ENCODE measurements around the gene UNC13A. TPM values are rescaled to one million over a fixed set of nuclear protein-coding genes. Genes with fewer than 3 reads are reported as not detected.

Gene UNC13A
- total and polyA plus RNA-seq, 7 donors, result under 0.01 to 0.83 (median 0.60) TPM

GRCh38 chr19:17625043-17625442 lies 63.1 kb downstream of the UNC13A start:
- intact Hi-C loops (cut with DNase I), result no loop called here
- DNase-seq, result no peak
- H3K4me3 ChIP-seq, result no peak overlapping the region
- TF ChIP-seq CTCF (IDR thresholded peaks at IDR 0.05) (no peak), POLR2AphosphoS5 (IDR thresholded peaks at IDR 0.05) (no peak), POLR2A (IDR thresholded peaks at IDR 0.05) (no peak), EP300 (IDR thresholded peaks at IDR 0.05) (no peak)
- no peak overlapping the region for H3K27ac ChIP-seq
- no peaks in the 10 kb centered on the region for H3K36me3 ChIP-seq
- no peaks in the 10 kb centered on the region for H3K4me1 ChIP-seq
- H3K9me3 ChIP-seq, result peaks cover 0 to 8% (median 2%) of the 10 kb centered on the region in 4 donors
- 87 to 96% methylated on average over 1 of the region's 1 CpG for WGBS, 2 donors
- peaks cover 0 to 4% (median 0%) of the 10 kb centered on the region in 3 donors for H3K27me3 ChIP-seq

- peaks cover 0 to 8% (median 2%) of the 10 kb centered on the region in 4 donors for H3K9me3 ChIP-seq
- no peak overlapping the region for H3K27ac ChIP-seq
- no peaks in the 10 kb centered on the region for H3K4me1 ChIP-seq
- TF ChIP-seq EP300 (IDR thresholded peaks at IDR 0.05), result no peak
- no peak for TF ChIP-seq POLR2AphosphoS5 (IDR thresholded peaks at IDR 0.05)
- TF ChIP-seq POLR2A (IDR thresholded peaks at IDR 0.05), result no peak
- no peak for TF ChIP-seq CTCF (IDR thresholded peaks at IDR 0.05)
- DNase-seq, result no peak
- H3K4me3 ChIP-seq, result no peak overlapping the region
- 84 to 87% methylated on average over 16 of the region's 16 CpGs for WGBS, 2 donors
- H3K27me3 ChIP-seq, result peaks cover 0 to 4% (median 0%) of the 10 kb centered on the region in 3 donors
- H3K36me3 ChIP-seq, result no peaks in the 10 kb centered on the region
- intact Hi-C loops (cut with DNase I), result no loop called here
Observed at GRCh38 chr19:17624314-17624991, 63.7 kb downstream of the UNC13A start.

- no peak for TF ChIP-seq POLR2A (IDR thresholded peaks at IDR 0.05)
- intact Hi-C loops (cut with DNase I), result no loop called here
Observed at GRCh38 chr19:17623224-17623935, 64.8 kb downstream of the UNC13A start.

GRCh38 chr19:17620696-17621095 lies 67.5 kb downstream of the UNC13A start:
- no peak overlapping the region for H3K27ac ChIP-seq
- TF ChIP-seq CTCF (IDR thresholded peaks at IDR 0.05) (no peak), POLR2AphosphoS5 (IDR thresholded peaks at IDR 0.05) (no peak), EP300 (IDR thresholded peaks at IDR 0.05) (no peak), POLR2A (IDR thresholded peaks at IDR 0.05) (no peak)
- no peak for DNase-seq
- 83 to 90% methylated on average over 1 of the region's 1 CpG for WGBS, 2 donors
- no peaks in the 10 kb centered on the region for H3K36me3 ChIP-seq
- intact Hi-C loops (cut with DNase I), result no loop called here
- H3K27me3 ChIP-seq, result peaks cover 10 to 37% (median 24%) of the 10 kb centered on the region in 3 donors
- no peak overlapping the region for H3K4me3 ChIP-seq
- peaks cover 0 to 8% (median 2%) of the 10 kb centered on the region in 4 donors for H3K9me3 ChIP-seq
- peaks cover 0 to 6% (median 0%) of the 10 kb centered on the region in 4 donors for H3K4me1 ChIP-seq

More at GRCh38 chr19:17623224-17623935, 64.8 kb downstream of the UNC13A start:
- DNase-seq, result no peak
- H3K27ac ChIP-seq, result no peak overlapping the region
- H3K4me3 ChIP-seq, result no peak overlapping the region
- peaks cover 0 to 11% (median 0%) of the 10 kb centered on the region in 3 donors for H3K27me3 ChIP-seq
- WGBS, 2 donors, result 83 to 88% methylated on average over 30 to 31 of the region's 31 CpGs
- no peaks in the 10 kb centered on the region for H3K4me1 ChIP-seq
- no peaks in the 10 kb centered on the region for H3K36me3 ChIP-seq
- peaks cover 0 to 8% (median 2%) of the 10 kb centered on the region in 4 donors for H3K9me3 ChIP-seq

GRCh38 chr19:17618936-17619335 lies 69.2 kb downstream of the UNC13A start:
- no peak overlapping the region for H3K4me3 ChIP-seq
- no peaks in the 10 kb centered on the region for H3K36me3 ChIP-seq
- H3K27me3 ChIP-seq, result peaks cover 14 to 53% (median 31%) of the 10 kb centered on the region in 3 donors
- no peak for DNase-seq
- H3K9me3 ChIP-seq, result peaks cover 0 to 8% (median 2%) of the 10 kb centered on the region in 4 donors
- no peak for TF ChIP-seq EP300 (IDR thresholded peaks at IDR 0.05)
- intact Hi-C loops (cut with DNase I), result no loop called here
- H3K4me1 ChIP-seq, result peaks cover 0 to 6% (median 0%) of the 10 kb centered on the region in 4 donors
- H3K27ac ChIP-seq, result no peak overlapping the region
- WGBS, 2 donors, result 0 to 6% methylated on average over 2 of the region's 2 CpGs

Data from sigmoid colon (tissue), 7 donors.